Adipocyte (in vitro differentiated cells): ENCODE data around the gene PPP2R5E.

Experiments used
- DNase-seq: peaks from one replicate; pipeline ENCODE4 v3.0.0-alpha.2; 2015; ENCODE audit warnings: low read depth
- H3K27me3 ChIP-seq: replicated peaks from 2 replicates; pipeline ENCODE4 v1.7.0; 2013; ENCODE audit warnings: mild to moderate bottlenecking, low read length, moderate library complexity; ENCODE audit not compliant: control insufficient read depth, insufficient read depth
- H3K36me3 ChIP-seq: 2 replicates; pipeline ENCODE4 v1.7.0; 2013; ENCODE audit warnings: low read length, mild to moderate bottlenecking, moderate library complexity; ENCODE audit not compliant: control insufficient read depth, insufficient read depth, severe bottlenecking
- H3K4me1 ChIP-seq: 2 replicates; pipeline ENCODE4 v1.7.0; 2013; ENCODE audit warnings: mild to moderate bottlenecking, low read length, moderate library complexity; ENCODE audit not compliant: control insufficient read depth, insufficient read depth
- H3K4me3 ChIP-seq: 2 replicates; pipeline ENCODE4 v1.7.0; 2013; ENCODE audit warnings: mild to moderate bottlenecking, low read length, moderate library complexity
- H3K9ac ChIP-seq: 2 replicates; pipeline ENCODE4 v1.7.0; 2013; ENCODE audit warnings: mild to moderate bottlenecking, low read length, moderate library complexity
- H3K9me3 ChIP-seq: 2 replicates; pipeline ENCODE4 v1.7.0; 2013; ENCODE audit warnings: mild to moderate bottlenecking, low read length, moderate library complexity; ENCODE audit not compliant: control insufficient read depth

Gene PPP2R5E

GRCh38 chr14:63470962-63471793 is 72.0 kb downstream of the PPP2R5E start:
- no peak overlapping the region for H3K9ac ChIP-seq
- peaks cover 30% of the 10 kb centered on the region for H3K4me1 ChIP-seq
- H3K36me3 ChIP-seq = no peaks in the 10 kb centered on the region
- H3K27me3 ChIP-seq = no peaks in the 10 kb centered on the region
- no peaks in the 10 kb centered on the region for H3K9me3 ChIP-seq
- H3K4me3 ChIP-seq = peak overlapping the region; percentile 24
- peak; percentile 81 for DNase-seq

- H3K36me3 ChIP-seq = no peaks in the 10 kb centered on the region
- no peaks in the 10 kb centered on the region for H3K27me3 ChIP-seq
- no peak for DNase-seq
- peaks cover 39% of the 10 kb centered on the region for H3K4me1 ChIP-seq
- H3K9ac ChIP-seq = no peak overlapping the region
- H3K4me3 ChIP-seq = no peak overlapping the region
- H3K9me3 ChIP-seq = no peaks in the 10 kb centered on the region
Measured at GRCh38 chr14:63468294-63468693, 74.9 kb downstream of the PPP2R5E start.

GRCh38 chr14:63467440-63468072 is 75.6 kb downstream of the PPP2R5E start:
- DNase-seq = no peak
- H3K4me1 ChIP-seq = peaks cover 31% of the 10 kb centered on the region

GRCh38 chr14:63465347-63465746 is 77.8 kb downstream of the PPP2R5E start:
- Histone ChIP-seq H3K9me3 (no peaks in the 10 kb centered on the region), H3K9ac (no peak overlapping the region), H3K4me3 (no peak overlapping the region), H3K4me1 (peaks cover 21% of the 10 kb centered on the region), H3K27me3 (no peaks in the 10 kb centered on the region), H3K36me3 (no peaks in the 10 kb centered on the region)
- no peak for DNase-seq

More at GRCh38 chr14:63467440-63468072, 75.6 kb downstream of the PPP2R5E start:
- Histone ChIP-seq H3K9me3 (no peaks in the 10 kb centered on the region), H3K36me3 (no peaks in the 10 kb centered on the region), H3K9ac (no peak overlapping the region), H3K4me3 (no peak overlapping the region), H3K27me3 (no peaks in the 10 kb centered on the region)

GRCh38 chr14:63460680-63461369 is 82.4 kb downstream of the PPP2R5E start:
- H3K27me3 ChIP-seq = no peaks in the 10 kb centered on the region
- H3K4me1 ChIP-seq = peaks cover 17% of the 10 kb centered on the region
- no peaks in the 10 kb centered on the region for H3K9me3 ChIP-seq
- H3K36me3 ChIP-seq = no peaks in the 10 kb centered on the region
- no peak overlapping the region for H3K4me3 ChIP-seq
- H3K9ac ChIP-seq = no peak overlapping the region
- no peak for DNase-seq

GRCh38 chr14:63459738-63460137 is 83.4 kb downstream of the PPP2R5E start:
- H3K27me3 ChIP-seq = no peaks in the 10 kb centered on the region
- H3K9ac ChIP-seq = no peak overlapping the region
- H3K4me3 ChIP-seq = no peak overlapping the region
- DNase-seq = no peak
- no peaks in the 10 kb centered on the region for H3K36me3 ChIP-seq
- no peaks in the 10 kb centered on the region for H3K9me3 ChIP-seq
- H3K4me1 ChIP-seq = peaks cover 14% of the 10 kb centered on the region

- Histone ChIP-seq H3K9me3 (no peaks in the 10 kb centered on the region), H3K4me1 (peaks cover 23% of the 10 kb centered on the region), H3K27me3 (no peaks in the 10 kb centered on the region), H3K9ac (no peak overlapping the region), H3K36me3 (peaks cover 4% of the 10 kb centered on the region), H3K4me3 (no peak overlapping the region)
- DNase-seq = no peak
Measured at GRCh38 chr14:63457498-63457897, 85.7 kb downstream of the PPP2R5E start.

GRCh38 chr14:63454863-63455622 is 88.1 kb downstream of the PPP2R5E start:
- Histone ChIP-seq H3K9ac (no peak overlapping the region), H3K4me3 (no peak overlapping the region), H3K4me1 (peaks cover 16% of the 10 kb centered on the region), H3K9me3 (no peaks in the 10 kb centered on the region), H3K36me3 (peaks cover 8% of the 10 kb centered on the region), H3K27me3 (no peaks in the 10 kb centered on the region)
- DNase-seq = peak; percentile 41

- Histone ChIP-seq H3K4me1 (peaks cover 13% of the 10 kb centered on the region), H3K9ac (no peak overlapping the region), H3K27me3 (no peaks in the 10 kb centered on the region), H3K4me3 (no peak overlapping the region), H3K36me3 (peaks cover 8% of the 10 kb centered on the region), H3K9me3 (no peaks in the 10 kb centered on the region)
- no peak for DNase-seq
Measured at GRCh38 chr14:63454436-63454835, 88.7 kb downstream of the PPP2R5E start.

- no peak overlapping the region for H3K4me3 ChIP-seq
- no peaks in the 10 kb centered on the region for H3K27me3 ChIP-seq
- H3K9ac ChIP-seq = no peak overlapping the region
- H3K9me3 ChIP-seq = no peaks in the 10 kb centered on the region
- H3K4me1 ChIP-seq = peaks cover 13% of the 10 kb centered on the region
- DNase-seq = no peak
- H3K36me3 ChIP-seq = peaks cover 8% of the 10 kb centered on the region
Measured at GRCh38 chr14:63453443-63453936, 89.7 kb downstream of the PPP2R5E start.
